GM18867 (cell line): Measurements from ENCODE around the gene DGKD.
"Not testable (repeated sequence)": the region's sequence is repeated elsewhere in the genome, so short reads cannot be mapped to it uniquely, and the experiment has no call there.

Experiments used
- ATAC-seq: cut with Tn5 transposase; IDR thresholded peaks from one replicate; pipeline ENCODE4 v1.9.1; 2021; ENCODE audit warnings: mild to moderate bottlenecking, moderate library complexity; ENCODE audit not compliant: unreplicated experiment

Gene DGKD

GRCh38 chr2:233360771-233361176 lies 6.5 kb downstream of the DGKD start:
- ATAC-seq, result no peak

- no peak for ATAC-seq
Observed at GRCh38 chr2:233361297-233361696, 7.0 kb downstream of the DGKD start.

GRCh38 chr2:233362742-233363141 lies 8.4 kb downstream of the DGKD start:
- no peak for ATAC-seq

- ATAC-seq, result peak; percentile 62
Observed at GRCh38 chr2:233363744-233364235, 9.5 kb downstream of the DGKD start.

- ATAC-seq, result no peak
Observed at GRCh38 chr2:233365861-233366520, 11.7 kb downstream of the DGKD start.

GRCh38 chr2:233367586-233367985 lies 13.3 kb downstream of the DGKD start:
- ATAC-seq, result no peak

- no peak for ATAC-seq
Observed at GRCh38 chr2:233368756-233369155, 14.5 kb downstream of the DGKD start.

- no peak for ATAC-seq
Observed at GRCh38 chr2:233369462-233369861, 15.2 kb downstream of the DGKD start.

GRCh38 chr2:233369897-233370685 lies 15.8 kb downstream of the DGKD start:
- no peak for ATAC-seq

GRCh38 chr2:233371641-233372040 lies 17.3 kb downstream of the DGKD start:
- ATAC-seq, result no peak

- ATAC-seq, result no peak
Observed at GRCh38 chr2:233372855-233373254, 18.6 kb downstream of the DGKD start.

GRCh38 chr2:233373316-233373715 lies 19.0 kb downstream of the DGKD start:
- ATAC-seq, result no peak

GRCh38 chr2:233374776-233375175 lies 20.5 kb downstream of the DGKD start:
- not testable (repeated sequence) for ATAC-seq

- ATAC-seq, result no peak
Observed at GRCh38 chr2:233375490-233376314, 21.4 kb downstream of the DGKD start.

GRCh38 chr2:233379034-233379433 lies 24.7 kb downstream of the DGKD start:
- ATAC-seq, result no peak

- no peak for ATAC-seq
Observed at GRCh38 chr2:233379441-233379840, 25.1 kb downstream of the DGKD start.

- no peak for ATAC-seq
Observed at GRCh38 chr2:233380132-233380895, 26.0 kb downstream of the DGKD start.

- no peak for ATAC-seq
Observed at GRCh38 chr2:233380995-233381637, 26.8 kb downstream of the DGKD start.

- ATAC-seq, result no peak
Observed at GRCh38 chr2:233381638-233381995, 27.3 kb downstream of the DGKD start.

GRCh38 chr2:233384015-233384414 lies 29.7 kb downstream of the DGKD start:
- ATAC-seq, result no peak
